ENCODE measurements around the gene MLH3. TPM values are rescaled to one million over a fixed set of nuclear protein-coding genes. Genes with fewer than 3 reads are reported as not detected.

MLH3 gene
- total RNA-seq, 1 donor from 2014 or later: 27.2 TPM

- intact Hi-C loops (cut with DNase I): no loop called here
- H3K4me3 ChIP-seq: no peak overlapping the region
- peaks cover 97% of the 10 kb centered on the region for H3K36me3 ChIP-seq
- H3K27ac ChIP-seq: no peak overlapping the region
- no peaks in the 10 kb centered on the region for H3K4me1 ChIP-seq
- no peaks in the 10 kb centered on the region for H3K9me3 ChIP-seq
- H3K27me3 ChIP-seq (ENCODE audit: low read depth): no peaks in the 10 kb centered on the region
- no peak for TF ChIP-seq CTCF (IDR thresholded peaks at IDR 0.05)
- ATAC-seq (no peak), DNase-seq (no peak)
These were observed 34.5 kb downstream of the MLH3 start for GRCh38 chr14:75016815-75017214.

GRCh38 chr14:75015496-75015895 lies 35.8 kb downstream of the MLH3 start:
- no peak for TF ChIP-seq CTCF (IDR thresholded peaks at IDR 0.05)
- Histone ChIP-seq H3K4me3 (no peak overlapping the region), H3K27ac (no peak overlapping the region)

GRCh38 chr14:75013290-75013689 lies 38.0 kb downstream of the MLH3 start:
- Histone ChIP-seq H3K27me3 (ENCODE audit: low read depth) (no peaks in the 10 kb centered on the region), H3K36me3 (peaks cover 96% of the 10 kb centered on the region), H3K9me3 (no peaks in the 10 kb centered on the region), H3K27ac (no peak overlapping the region), H3K4me1 (peaks cover 6% of the 10 kb centered on the region), H3K4me3 (no peak overlapping the region)
- DNase-seq (no peak), ATAC-seq (peak in 1 of 2 donors; percentile 27)
- no peak for TF ChIP-seq CTCF (IDR thresholded peaks at IDR 0.05)
- intact Hi-C loops (cut with DNase I): no loop called here

More at GRCh38 chr14:75015496-75015895, 35.8 kb downstream of the MLH3 start:
- Histone ChIP-seq H3K27me3 (ENCODE audit: low read depth) (no peaks in the 10 kb centered on the region), H3K9me3 (no peaks in the 10 kb centered on the region), H3K4me1 (peaks cover 6% of the 10 kb centered on the region), H3K36me3 (peaks cover 96% of the 10 kb centered on the region)
- no peak for ATAC-seq
- DNase-seq: no peak
- intact Hi-C loops (cut with DNase I): no loop called here

- Histone ChIP-seq H3K27me3 (ENCODE audit: low read depth) (no peaks in the 10 kb centered on the region), H3K4me3 (no peak overlapping the region), H3K36me3 (peaks cover 96% of the 10 kb centered on the region), H3K4me1 (peaks cover 6% of the 10 kb centered on the region), H3K9me3 (no peaks in the 10 kb centered on the region), H3K27ac (no peak overlapping the region)
- no peak for TF ChIP-seq CTCF (IDR thresholded peaks at IDR 0.05)
- ATAC-seq (no peak), DNase-seq (no peak)
- intact Hi-C loops (cut with DNase I): no loop called here
These were observed 39.8 kb downstream of the MLH3 start for GRCh38 chr14:75011356-75011994.

- H3K36me3 ChIP-seq: peaks cover 96% of the 10 kb centered on the region
- no peaks in the 10 kb centered on the region for H3K27me3 ChIP-seq (ENCODE audit: low read depth)
- ATAC-seq (no peak), DNase-seq (no peak)
- peaks cover 6% of the 10 kb centered on the region for H3K4me1 ChIP-seq
- no peak for TF ChIP-seq CTCF (IDR thresholded peaks at IDR 0.05)
- no peaks in the 10 kb centered on the region for H3K9me3 ChIP-seq
- intact Hi-C loops (cut with DNase I): no loop called here
- no peak overlapping the region for H3K27ac ChIP-seq
- H3K4me3 ChIP-seq: no peak overlapping the region
These were observed 40.7 kb downstream of the MLH3 start for GRCh38 chr14:75010472-75011093.
